NK-92 (cell line): ENCODE results near the gene LYSMD3.

Source experiments
- DNase-seq: peaks from one replicate; lab custom pipeline; 2025; ENCODE audit not compliant: unreplicated experiment; lab: John Stamatoyannopoulos, UW

Gene LYSMD3

DNA sequence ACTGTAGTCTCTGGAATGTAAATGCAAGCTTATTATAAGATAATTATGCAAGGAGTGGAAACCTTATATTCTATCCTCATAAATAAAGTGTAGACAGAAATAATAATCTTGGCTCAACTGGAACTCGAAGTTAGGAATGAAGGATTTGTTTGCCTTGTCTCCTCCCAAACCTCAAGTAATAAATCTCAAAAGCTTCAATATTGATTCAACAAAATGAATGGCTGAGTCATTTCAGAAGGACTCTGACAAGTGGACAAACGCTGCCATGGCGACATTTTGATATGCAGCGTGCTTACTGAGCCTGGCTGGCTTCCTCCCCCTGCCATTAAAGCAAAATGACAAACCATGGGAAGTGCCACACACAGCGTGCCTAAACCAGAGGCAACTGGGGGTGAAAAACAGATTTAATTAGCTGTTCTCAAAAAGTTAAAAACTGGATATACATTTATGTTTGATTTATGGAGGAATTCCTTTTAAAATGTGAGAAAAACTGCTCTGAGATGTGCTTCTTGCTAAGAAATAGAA, 18.7 kb upstream of the LYSMD3 start:
- no peak for DNase-seq

DNA sequence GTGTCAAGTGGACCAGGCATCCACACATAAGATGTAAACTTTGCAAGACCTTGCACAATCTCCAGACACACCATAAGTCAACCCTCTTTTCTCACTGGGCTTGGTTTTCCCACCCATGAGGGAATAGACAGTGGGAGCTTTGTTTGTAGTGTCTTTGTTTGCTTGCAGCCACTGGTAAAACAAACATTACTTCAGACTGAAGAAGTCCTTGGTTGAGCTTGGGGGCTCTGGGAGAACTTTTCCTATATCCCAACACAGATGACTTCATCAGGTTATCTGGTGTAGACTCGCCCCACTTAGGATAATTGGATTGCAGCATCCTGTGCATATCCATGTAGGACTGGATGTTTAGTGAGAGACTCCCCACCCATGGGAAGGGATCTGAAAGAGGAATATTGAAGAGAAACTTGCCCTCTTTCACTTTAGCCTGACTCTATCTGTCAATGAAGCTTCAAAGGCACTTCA, 17.7 kb upstream of the LYSMD3 start:
- DNase-seq, result no peak

GRCh38 chr5:90546216-90546837, 16.9 kb upstream of the LYSMD3 start:
- no peak for DNase-seq

DNA sequence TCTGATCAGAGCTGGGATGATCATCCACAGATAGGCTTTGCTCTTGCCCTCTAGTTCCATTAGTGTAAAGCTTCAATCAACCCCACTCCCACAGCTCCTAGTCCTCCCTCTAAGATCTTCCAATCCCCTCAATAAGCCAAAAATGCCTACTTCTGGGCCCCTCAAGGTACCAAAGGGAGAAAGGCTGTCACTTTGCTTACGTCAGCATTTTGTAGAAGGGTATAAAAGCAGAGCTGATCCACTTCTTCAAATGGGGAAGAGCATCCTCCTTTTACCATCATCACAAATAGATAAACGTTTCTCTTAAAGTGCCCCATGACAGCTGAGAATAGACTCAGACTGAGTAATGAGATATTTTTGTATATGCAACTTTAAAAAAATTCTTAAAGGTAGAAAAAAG, 16.1 kb upstream of the LYSMD3 start:
- DNase-seq, result no peak

DNA sequence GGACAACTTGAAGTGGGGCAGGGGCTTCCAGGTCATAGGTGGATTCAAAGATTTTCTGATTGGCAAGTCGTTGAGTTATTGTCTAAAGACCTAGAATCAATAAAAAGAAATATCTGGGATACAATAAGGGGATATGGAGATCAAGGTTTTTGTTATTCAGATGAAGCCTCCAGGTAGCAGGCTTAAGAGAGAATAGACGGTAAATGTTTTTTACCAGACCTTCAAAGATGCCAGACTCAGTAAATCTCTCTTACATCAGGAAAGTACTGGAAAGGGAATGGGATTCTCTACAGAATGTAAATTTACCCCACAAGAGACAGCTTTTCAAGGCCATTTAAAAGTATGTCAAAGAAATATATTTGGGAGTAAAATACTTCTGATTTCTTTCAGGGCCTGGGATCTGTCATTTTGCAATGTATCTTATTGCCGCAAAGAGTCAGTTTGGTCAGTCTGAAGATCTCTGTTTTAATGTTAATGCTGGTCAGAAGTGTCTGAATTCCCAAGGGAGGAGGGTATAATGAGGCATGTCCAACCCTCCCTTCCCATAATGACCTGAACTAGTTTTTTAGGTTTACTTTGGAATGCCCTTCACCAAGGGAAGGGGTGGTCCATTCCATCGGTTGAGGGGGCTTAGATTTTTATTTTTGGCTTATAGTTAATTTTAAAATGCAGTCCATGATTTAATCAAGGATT, 13.6 kb upstream of the LYSMD3 start:
- DNase-seq, result no peak

- DNase-seq, result no peak
These were observed 5.5 kb upstream of the LYSMD3 start for GRCh38 chr5:90534922-90535321.

DNA sequence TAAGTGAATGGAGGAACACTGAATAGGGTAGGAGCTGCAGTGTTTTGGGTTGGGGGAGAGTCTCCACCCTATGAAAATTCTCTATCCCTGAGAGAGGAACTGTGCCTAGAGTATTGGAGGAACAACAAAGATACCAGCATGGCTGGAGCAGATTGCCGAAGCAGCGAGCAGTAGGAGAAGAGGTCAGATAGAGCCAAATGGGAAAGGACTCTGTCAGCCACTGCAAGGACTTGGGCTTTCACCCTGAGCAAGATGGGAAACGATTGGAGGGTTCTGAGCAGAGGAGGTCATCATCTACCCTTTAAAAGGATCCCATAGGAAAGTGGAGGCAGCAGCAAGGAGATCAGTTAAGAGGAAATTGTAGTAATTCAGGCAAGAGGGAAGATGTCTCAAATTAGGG, 4.4 kb upstream of the LYSMD3 start:
- no peak for DNase-seq

GRCh38 chr5:90530736-90531487, 1.5 kb upstream of the LYSMD3 start:
- DNase-seq, result no peak

- no peak for DNase-seq
These were observed 724 bp upstream of the LYSMD3 start for GRCh38 chr5:90529939-90530677.

DNA sequence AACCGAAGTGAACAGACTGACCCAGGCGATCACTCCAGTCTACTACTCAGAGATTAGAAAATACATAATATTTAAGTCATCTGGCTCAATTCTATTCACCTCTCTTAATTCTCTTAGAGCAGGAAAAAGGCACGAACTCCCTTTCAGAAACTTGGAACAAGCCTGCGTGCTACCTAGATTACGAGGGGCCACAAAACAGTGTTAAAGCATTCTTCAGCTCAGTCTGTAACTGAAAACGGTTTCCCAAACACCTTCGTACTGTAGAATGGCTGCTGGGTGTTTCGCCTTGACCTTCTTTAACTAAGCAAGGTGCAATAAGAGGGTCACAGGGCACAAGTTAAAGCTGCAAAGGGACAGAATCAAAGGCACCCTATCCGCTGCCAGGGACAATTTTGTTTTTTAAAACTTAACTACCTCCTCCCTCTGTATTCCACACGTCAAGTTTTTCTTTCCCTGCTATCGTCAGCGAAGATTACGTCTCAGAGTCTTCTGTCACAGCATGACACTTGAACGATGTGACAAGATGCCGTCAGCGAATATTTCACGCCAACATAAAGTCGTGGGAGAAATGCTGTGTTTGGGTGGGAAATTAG, 687 bp downstream of the LYSMD3 start:
- DNase-seq, result no peak

DNA sequence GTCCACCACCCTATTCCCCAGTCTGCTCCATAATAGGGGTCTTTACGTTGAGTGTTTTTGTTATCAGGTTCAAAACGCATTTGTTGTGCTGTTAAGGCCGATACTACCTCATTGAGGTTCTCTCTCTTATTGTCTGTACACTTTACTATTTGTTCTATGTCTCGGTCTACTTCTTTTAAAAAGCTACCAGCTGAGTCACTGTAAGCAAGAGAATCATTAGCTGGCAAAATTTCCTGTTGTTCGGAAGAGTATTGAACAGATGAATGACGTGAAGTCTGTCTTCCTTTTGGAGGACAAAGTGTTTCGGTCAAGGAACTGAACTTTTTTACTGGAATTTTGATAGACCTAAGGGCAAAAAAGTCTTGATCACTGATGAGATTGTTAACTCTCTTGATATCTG, 10.3 kb downstream of the LYSMD3 start:
- no peak for DNase-seq

DNA sequence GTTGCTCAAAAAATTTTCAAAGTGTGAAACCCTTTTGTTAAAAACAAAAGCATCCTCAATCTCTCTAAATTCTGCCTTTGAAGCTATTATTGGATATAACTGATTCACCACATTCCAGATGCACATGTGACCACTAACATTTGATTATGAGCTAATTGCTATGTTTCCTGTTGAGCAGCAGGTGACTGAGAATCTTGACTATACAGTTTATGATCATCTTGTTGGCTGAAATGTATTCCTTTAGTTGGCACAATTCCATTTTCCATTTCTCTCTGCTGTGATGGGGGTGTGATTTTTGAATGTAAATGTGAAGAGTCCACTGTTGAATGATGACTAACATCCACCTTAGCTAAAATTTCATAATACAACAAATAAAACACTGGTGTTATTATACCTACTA, 10.7 kb downstream of the LYSMD3 start:
- DNase-seq, result no peak

DNA sequence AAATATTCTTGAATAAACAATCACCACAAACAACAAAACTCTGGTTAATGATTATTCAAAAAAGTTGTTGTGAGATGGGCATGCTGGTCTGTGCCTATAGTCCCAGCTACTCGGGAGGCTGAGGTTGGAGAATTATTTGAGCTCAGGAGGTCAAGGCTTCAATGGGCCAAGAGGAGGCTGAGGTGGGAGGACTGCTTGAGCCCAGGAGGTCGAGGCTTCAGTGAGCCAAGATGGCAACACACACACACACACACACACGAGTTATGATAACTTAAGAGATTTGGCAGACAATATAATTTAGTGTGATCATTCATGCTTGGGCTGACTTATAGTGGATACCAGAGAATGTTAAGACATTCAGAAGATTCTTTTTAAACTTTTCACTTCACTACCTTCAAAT, 14.9 kb downstream of the LYSMD3 start:
- DNase-seq, result no peak

GRCh38 chr5:90510438-90510837, 18.9 kb downstream of the LYSMD3 start:
- DNase-seq, result no peak

DNA sequence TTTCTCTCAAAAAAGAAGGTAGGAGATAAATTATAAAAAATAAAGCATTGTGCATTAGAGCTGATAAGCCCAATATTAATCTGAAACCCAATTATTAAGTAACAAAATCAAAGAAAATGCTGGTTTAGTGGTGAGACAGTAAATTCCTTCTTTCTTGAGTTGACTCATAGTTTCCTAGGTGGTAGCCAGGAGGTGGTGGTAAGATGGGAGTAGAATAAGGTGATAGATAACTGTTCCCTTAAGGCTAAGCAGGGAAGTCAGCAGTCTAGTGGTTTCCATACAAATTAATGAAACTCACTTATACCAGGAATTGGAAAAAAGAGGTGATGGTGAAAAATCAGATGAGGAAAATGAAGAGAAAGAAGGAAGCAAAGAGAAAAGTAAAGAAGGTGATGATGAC, 23.2 kb downstream of the LYSMD3 start:
- no peak for DNase-seq

DNA sequence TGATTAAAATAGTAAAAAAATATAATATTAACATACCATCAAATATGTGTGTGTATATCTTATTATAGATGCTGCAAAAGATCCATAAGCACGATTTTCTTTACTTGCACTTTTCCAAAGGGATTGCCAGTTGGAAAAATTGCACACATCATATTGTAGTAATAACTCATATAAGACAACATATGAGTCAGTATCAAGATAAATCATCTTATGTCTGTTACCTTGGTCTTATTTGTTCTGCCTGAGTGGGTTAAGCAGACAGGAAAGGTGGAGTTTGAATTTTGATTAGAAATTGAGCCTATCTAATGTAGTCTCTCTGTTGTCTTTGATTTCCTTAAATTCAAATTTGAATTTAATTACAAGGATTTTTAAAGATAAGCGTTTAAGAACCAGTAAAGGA, 24.6 kb downstream of the LYSMD3 start:
- no peak for DNase-seq

- no peak for DNase-seq
These were observed 25.8 kb downstream of the LYSMD3 start for GRCh38 chr5:90503596-90503995.

GRCh38 chr5:90495146-90495545, 34.2 kb downstream of the LYSMD3 start:
- DNase-seq, result no peak

- no peak for DNase-seq
These were observed 35.3 kb downstream of the LYSMD3 start for GRCh38 chr5:90494043-90494442.

DNA sequence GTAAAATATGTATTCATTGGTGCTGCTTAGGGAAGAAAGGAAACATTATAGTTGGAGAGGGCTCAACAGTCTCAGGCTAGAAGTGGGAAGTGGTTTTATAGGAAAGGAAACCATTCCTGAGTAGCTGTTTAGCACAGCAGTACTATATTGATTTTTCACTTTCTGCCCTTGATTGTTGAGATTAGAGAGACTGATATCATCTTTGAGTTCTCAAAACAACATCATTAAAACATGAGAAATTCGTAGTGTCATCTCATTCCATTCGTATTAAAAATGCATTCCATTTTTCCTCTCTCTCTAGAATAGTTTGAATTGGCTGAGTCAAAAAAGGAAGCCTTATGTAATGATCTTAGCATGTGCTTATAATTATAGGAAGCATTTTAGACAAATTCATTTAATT, 40.6 kb downstream of the LYSMD3 start:
- no peak for DNase-seq

- no peak for DNase-seq
These were observed 44.8 kb downstream of the LYSMD3 start for GRCh38 chr5:90484540-90484939.
